NCI-H1694 treated with DMSO at 0.1 percent for 48 hours (cell line): Measurements from ENCODE around the gene LXN.

Experiments
- DNase-seq: peaks from one replicate; lab custom pipeline; 2025; lab: John Stamatoyannopoulos, UW

The LXN gene

DNA sequence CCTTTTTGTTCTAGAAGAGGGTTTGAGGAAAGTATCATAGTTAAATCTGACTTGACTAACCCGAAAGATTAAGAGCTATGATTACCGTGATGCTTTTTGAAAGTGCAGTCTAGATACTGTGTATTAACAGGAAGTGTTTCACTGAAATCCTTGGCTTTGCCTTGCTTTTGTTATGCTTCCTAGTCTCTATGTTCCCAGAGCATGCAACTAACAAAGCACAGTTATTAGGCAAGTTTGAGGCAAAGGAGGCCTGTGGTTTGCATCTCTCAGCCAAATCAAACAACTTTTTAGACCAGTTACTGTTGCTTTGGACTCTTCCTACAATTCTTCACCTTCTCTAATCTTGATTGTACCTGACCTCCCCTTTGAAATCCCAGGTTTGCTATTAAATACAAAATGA is 3.9 kb downstream of the LXN start:
- DNase-seq, result no peak

DNA sequence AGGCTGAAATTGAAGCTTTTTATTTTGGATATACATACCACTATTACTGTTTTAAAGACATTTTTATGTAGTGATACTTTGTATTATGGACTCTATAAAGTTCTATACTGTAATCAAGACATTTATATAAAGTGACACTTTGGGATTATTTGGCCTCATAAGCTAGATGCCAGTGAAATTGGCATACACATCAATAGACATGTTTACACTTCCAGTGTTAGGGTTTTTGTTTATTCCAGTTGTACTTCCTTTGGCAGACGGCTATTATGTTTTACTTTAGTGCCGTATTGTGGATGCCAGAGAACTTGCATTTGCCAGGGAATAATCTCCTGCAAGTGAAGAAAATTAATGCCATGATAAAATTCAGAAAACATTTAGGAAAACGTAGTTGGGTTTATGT is 6.0 kb downstream of the LXN start:
- no peak for DNase-seq

DNA sequence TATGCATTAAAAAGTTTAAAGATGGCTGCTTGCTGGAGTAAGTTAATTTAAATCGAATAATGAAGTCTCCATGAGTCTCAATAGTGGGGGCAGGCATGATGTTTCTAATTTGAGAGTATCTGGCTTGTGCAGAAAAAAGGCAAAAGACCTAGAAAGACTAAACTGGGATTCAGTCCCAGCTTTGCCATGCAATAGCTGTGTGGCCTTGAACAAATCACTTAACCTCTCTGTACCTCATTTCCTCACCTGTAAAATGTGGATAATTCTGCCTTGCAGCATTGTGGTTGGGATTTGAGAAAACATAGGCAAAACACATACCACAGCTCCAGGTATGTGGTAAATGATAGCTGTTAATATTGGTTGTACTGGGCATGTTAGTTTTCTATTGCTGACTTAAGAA is 8.6 kb downstream of the LXN start:
- no peak for DNase-seq

DNA sequence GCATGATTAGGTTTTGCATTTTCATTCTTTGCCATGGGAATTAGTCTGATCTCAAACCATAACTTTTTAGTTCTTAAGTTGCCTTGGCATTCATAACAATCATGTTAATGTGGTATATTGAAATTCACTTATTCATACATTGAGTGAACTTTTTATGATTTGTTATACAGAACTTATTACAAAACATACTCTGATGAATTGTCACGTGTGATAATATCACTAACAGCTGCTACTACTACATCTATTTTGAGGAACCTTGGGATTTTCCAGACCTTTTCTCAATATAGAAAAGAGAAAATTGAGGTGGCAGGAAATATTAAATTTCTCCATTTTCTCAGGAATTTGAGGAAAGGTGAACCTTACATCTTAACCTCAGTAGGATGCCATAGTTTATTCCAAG is 9.2 kb downstream of the LXN start:
- DNase-seq, result no peak

DNA sequence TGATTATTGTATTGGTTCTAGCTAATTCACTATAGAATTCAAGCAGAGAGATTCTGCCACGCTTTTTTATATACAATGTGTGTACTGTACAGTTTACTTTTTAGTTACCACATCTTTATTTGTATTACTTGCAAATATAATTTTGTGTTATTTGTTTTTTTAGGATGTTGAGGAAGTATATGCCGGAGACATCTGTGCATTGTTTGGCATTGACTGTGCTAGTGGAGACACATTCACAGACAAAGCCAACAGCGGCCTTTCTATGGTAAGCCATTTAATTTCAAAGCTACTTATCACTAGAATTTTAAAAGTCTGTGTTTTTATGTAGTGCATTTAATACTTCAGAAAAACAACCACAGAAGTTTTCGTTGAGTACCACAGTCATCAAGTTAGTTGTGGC is 11.7 kb downstream of the LXN start:
- no peak for DNase-seq

- DNase-seq, result peak; percentile 62
Measured at GRCh38 chr3:158659454-158660237, 12.8 kb downstream of the LXN start.

- no peak for DNase-seq
Measured at GRCh38 chr3:158658889-158659288, 13.6 kb downstream of the LXN start.

DNA sequence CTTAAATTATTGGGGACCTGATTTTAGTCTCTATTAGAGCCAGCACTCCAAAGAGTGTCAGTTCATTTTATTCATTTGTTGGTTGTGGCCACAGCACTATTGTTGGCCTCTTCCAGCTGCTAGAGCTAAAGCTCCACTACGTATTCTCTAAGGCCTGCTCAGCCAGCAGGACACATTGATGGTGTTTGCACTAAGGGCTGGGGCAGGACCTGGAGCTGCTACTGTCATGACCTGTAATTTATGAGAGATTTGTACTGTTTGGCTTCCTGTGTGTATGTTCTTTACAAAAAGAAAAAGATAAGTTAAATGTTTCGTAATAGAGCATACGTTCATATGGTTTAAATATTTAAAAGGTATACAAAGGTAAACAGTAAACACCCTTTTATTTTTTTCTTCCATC is 20.0 kb downstream of the LXN start:
- no peak for DNase-seq

GRCh38 chr3:158651192-158651591 is 21.3 kb downstream of the LXN start:
- no peak for DNase-seq

DNA sequence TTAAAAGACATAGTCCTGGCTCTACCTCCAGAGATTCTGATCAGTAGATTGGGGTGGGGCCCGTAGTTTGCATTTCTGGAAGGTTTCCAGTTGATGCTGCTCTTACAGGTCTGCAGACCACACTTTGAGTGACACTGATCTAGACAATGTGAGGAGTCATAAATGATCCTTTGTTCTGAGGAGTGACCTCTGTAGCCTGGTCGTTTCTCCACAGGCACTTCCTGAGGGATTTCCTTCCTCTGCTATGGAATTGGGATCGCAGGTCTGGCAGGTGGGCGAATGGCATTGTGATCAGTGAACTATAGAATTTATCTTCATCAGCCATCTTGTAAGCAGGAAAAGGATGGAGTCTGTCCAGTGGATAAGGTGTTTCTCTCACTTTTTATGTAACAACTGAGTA is 22.7 kb downstream of the LXN start:
- DNase-seq, result no peak

DNA sequence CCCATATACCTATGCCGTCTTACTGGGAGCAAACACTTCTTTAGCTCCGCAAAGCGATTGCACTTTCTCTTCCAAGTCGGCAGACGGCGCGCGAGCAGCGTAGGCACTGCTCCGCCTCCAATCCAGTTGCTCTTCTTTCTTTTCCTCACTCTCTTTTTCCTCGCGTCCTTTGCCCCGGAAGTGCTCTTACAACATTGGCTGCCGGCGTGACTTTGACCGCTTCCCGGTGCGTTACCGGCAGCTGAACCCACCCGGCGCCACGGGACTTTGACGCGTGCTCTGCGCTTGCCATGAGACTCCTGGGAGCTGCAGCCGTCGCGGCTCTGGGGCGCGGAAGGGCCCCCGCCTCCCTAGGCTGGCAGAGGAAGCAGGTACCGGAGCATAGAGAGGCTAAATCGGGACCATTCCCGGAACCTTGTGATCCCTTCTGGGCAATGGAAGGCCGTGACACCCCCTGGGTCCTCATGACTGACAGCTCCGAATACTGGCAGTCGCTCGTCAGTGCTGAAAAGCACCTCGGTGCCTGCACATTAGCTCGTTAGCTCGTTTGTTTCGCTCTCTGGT is 28.0 kb downstream of the LXN start, which contains the start of gene GFM1:
TSS of gene GFM1 (plus strand) at position 183 of the 564 bp plus-strand sequence. CDS start at position 291, 108 bp downstream.
- DNase-seq, result peak; percentile 97

DNA sequence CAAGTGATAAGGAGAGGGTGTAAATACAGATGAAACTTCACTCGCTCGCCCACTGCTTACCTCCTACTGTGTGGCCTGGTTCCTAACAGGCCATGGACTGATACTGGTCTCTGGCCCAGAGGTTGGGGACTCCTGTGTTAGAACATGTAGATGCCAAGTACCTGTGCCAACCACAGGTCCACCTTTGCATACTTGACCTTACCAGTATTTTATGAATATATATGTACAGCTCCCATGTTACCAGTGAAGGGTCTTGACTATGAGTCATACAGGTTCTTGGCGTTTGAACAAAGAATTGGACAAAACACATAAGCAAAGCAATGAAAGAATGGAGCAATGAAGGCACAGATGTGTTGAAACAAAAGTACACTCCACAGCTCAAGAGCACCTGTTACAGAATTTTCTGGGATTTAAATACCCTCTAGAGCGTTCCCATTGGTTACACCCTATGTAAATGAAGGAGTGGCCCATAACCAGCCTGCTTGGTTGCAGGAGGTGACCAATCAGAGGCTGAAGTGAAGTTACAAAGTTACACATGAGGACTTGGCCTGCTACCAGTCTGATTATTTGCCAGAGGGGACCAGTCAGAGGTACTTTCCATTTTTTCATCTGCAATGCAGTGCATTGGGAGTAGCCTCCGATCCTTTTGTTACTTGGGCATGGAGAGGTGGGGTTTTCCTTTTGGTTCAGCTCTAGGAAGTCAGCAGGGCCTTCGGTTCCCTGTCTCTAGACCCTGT is 29.8 kb downstream of the LXN start:
- DNase-seq, result no peak

DNA sequence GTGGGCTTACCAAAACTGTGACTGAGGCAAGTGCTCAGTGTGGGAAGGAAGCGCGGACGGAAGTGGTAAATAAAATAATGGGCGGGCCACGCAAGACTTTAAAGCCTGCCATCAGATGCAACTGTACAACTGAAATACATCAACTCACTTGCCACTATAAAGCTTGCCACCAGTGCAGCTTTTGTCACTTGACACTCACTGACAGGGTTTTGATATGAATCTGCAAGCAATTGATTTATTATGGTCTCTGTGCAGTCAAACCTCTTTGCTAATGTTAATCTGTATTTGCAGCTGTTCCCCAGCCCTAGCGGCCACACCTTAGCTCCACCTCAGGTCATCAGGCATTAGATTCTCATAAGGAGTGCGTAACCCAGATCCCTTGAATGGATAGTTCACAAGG is 30.4 kb downstream of the LXN start:
- DNase-seq, result no peak

GRCh38 chr3:158640646-158641045 is 31.8 kb downstream of the LXN start:
- DNase-seq, result no peak

DNA sequence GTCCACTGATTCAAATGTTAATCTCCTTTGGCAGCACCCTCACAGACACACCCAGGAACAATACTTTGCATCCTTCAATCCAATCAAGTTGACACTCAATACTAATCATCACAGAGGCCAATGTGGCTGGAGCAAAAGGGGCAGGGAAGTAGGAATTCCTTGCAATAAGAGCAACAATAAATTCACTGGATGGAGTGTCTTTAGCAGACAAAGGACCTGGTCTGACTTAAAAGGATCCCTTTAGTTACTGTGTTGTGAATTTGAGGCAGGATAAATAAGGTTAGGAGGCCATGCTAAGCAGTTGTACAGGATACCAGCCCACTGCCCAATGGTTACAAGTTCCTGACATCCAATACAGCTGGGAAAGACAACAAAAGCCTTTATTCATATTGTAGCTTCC is 40.5 kb downstream of the LXN start:
- DNase-seq, result no peak

GRCh38 chr3:158625881-158626280 is 46.6 kb downstream of the LXN start:
- no peak for DNase-seq

- DNase-seq, result no peak
Measured at GRCh38 chr3:158617982-158618875, 54.2 kb downstream of the LXN start.
